MCF 10A (cell line): Measurements from ENCODE around the gene BCL2L12. TPM values are rescaled to one million over a fixed set of nuclear protein-coding genes. Genes with fewer than 3 reads are reported as not detected.

ENCODE experiments used
- BruUV-seq: library from RNA; stranded (reverse); fragments of 400-500 nt; replicated peaks from 2 replicates; lab custom pipeline; 2021; lab: Mats Ljungman, UMichigan
- CTCF ChIA-PET: fragments of 300-600 bp; sonication (Branson Sonifier 250); formaldehyde crosslinking; extraction: SDS; loops from one replicate; lab custom pipeline; 2021; ENCODE audit warnings: antibody characterized with exemption, inconsistent platforms; lab: Yijun Ruan, JAX
- POLR2A ChIA-PET: fragments of 300-600, 350-650 bp; sonication (Branson Sonifier 250); formaldehyde crosslinking; extraction: SDS; loops from one replicate; lab custom pipeline; 2020; ENCODE audit warnings: antibody characterized with exemption, inconsistent platforms; lab: Yijun Ruan, JAX
- DNase-seq: peaks from one replicate; pipeline ENCODE4 v3.0.0-alpha.2; 2018; ENCODE audit not compliant: unreplicated experiment
- H3K27ac Mint-ChIP-seq: one replicate; pipeline ENCODE4 v1.8.0; 2022; ENCODE audit warnings: mild to moderate bottlenecking, low read depth, mixed read lengths; ENCODE audit not compliant: unreplicated experiment
- H3K27me3 Mint-ChIP-seq: one replicate; pipeline ENCODE4 v1.8.0; 2022; ENCODE audit warnings: mixed read lengths; ENCODE audit not compliant: insufficient read depth, unreplicated experiment
- H3K36me3 Mint-ChIP-seq: one replicate; pipeline ENCODE4 v1.8.0; 2022; ENCODE audit warnings: mild to moderate bottlenecking, moderate library complexity, mixed read lengths; ENCODE audit not compliant: insufficient read depth, unreplicated experiment
- H3K4me1 Mint-ChIP-seq: one replicate; pipeline ENCODE4 v1.8.0; 2022; ENCODE audit warnings: mixed read lengths; ENCODE audit not compliant: insufficient read depth, unreplicated experiment
- H3K4me3 Mint-ChIP-seq: one replicate; pipeline ENCODE4 v1.8.0; 2022; ENCODE audit warnings: mild to moderate bottlenecking, moderate library complexity, mixed read lengths; ENCODE audit not compliant: unreplicated experiment
- H3K9me3 Mint-ChIP-seq: one replicate; pipeline ENCODE4 v1.8.0; 2022; ENCODE audit warnings: mixed read lengths; ENCODE audit not compliant: unreplicated experiment
- CTCF ChIP-seq: fragments of 200-600 bp; IDR thresholded peaks from one replicate; pipeline ENCODE4 v1.8.0; 2022; ENCODE audit warnings: antibody characterized with exemption, mild to moderate bottlenecking; ENCODE audit not compliant: unreplicated experiment
- intact Hi-C: fragments of 100-400 bp; cut with micrococcal nuclease; formaldehyde crosslinking; loops from 2 replicates; pipeline ENCODE4 v1.14.1; 2022
- total RNA-seq: library from RNA; stranded (reverse); gene quantifications from 2 replicates; pipeline ENCODE4 v1.2.3, GENCODE V29; 2022

BCL2L12 gene
- total RNA-seq, 1 experiment from 2014 or later = 36.0 TPM

GRCh38 chr19:49701271-49701786, 35.6 kb downstream of the BCL2L12 start:
- ChIA-PET POLR2A (no interaction called here), CTCF (no interaction called here)
- intact Hi-C loops = no loop called here
- DNase-seq = no peak
- Mint-ChIP-seq H3K27ac (no peak overlapping the region), H3K9me3 (no peaks in the 10 kb centered on the region), H3K27me3 (no peaks in the 10 kb centered on the region), H3K4me3 (no peak overlapping the region), H3K4me1 (peaks cover 5% of the 10 kb centered on the region), H3K36me3 (no peaks in the 10 kb centered on the region)
- TF ChIP-seq CTCF = no peak
- no TSS peak for BruUV-seq

- no peaks in the 10 kb centered on the region for H3K36me3 Mint-ChIP-seq
- no TSS peak for BruUV-seq
- POLR2A ChIA-PET = interaction anchor here (0.6 kb wide), 1 partner anchor 16 kb away, joined by 3 read pairs; the partner anchor contains the start of gene ADM5
Measured at GRCh38 chr19:49704888-49705642, 39.3 kb downstream of the BCL2L12 start.

GRCh38 chr19:49705919-49706318, 40.2 kb downstream of the BCL2L12 start:
- ChIA-PET CTCF (interaction anchor here (0.6 to 0.7 kb wide), 2 partner anchors 12 to 26 kb away, joined by 3 to 4 read pairs; no protein-coding TSS in a partner anchor), POLR2A (no interaction called here)

More at GRCh38 chr19:49704888-49705642, 39.3 kb downstream of the BCL2L12 start:
- DNase-seq = no peak
- H3K27me3 Mint-ChIP-seq = no peaks in the 10 kb centered on the region
- intact Hi-C loops = no loop called here
- peaks cover 4% of the 10 kb centered on the region for H3K9me3 Mint-ChIP-seq
- CTCF ChIA-PET = interaction anchor here (0.6 to 0.7 kb wide), 2 partner anchors 13 to 27 kb away, joined by 3 to 4 read pairs; no protein-coding TSS in a partner anchor
- no peak overlapping the region for H3K27ac Mint-ChIP-seq
- H3K4me1 Mint-ChIP-seq = peaks cover 5% of the 10 kb centered on the region
- no peak overlapping the region for H3K4me3 Mint-ChIP-seq
- TF ChIP-seq CTCF = no peak

More at GRCh38 chr19:49705919-49706318, 40.2 kb downstream of the BCL2L12 start:
- Mint-ChIP-seq H3K4me1 (peaks cover 5% of the 10 kb centered on the region), H3K4me3 (no peak overlapping the region), H3K9me3 (peaks cover 7% of the 10 kb centered on the region), H3K27me3 (no peaks in the 10 kb centered on the region), H3K27ac (no peak overlapping the region), H3K36me3 (no peaks in the 10 kb centered on the region)
- no peak for TF ChIP-seq CTCF
- DNase-seq = no peak
- no TSS peak for BruUV-seq
- intact Hi-C loops = no loop called here
